ENCODE data around the gene TPM1.

DNA sequence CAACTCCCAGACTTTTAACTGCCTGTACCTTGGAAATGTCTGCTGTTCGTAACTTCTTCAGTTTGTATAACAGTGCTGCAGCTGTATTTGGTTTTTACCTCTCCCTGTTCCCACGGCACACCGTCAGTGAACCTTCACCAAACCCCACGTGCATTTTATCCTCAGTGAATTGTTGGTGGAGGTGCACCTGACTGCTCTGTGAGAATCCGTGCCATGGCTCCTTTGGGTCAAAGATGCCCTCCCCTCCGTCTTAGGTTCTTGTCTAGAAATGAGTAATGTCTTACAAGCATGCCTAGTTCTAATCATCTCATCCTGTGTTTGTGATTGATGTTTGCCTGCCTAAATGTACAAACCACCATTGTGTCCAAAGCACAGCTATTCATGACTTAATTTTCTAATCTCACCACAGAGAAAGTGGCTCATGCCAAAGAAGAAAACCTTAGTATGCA is 28.2 kb downstream of the TPM1 start:
- no peak for TF ChIP-seq POLR2A (IDR thresholded peaks at IDR 0.05)
- TF ChIP-seq, protein P1, sequence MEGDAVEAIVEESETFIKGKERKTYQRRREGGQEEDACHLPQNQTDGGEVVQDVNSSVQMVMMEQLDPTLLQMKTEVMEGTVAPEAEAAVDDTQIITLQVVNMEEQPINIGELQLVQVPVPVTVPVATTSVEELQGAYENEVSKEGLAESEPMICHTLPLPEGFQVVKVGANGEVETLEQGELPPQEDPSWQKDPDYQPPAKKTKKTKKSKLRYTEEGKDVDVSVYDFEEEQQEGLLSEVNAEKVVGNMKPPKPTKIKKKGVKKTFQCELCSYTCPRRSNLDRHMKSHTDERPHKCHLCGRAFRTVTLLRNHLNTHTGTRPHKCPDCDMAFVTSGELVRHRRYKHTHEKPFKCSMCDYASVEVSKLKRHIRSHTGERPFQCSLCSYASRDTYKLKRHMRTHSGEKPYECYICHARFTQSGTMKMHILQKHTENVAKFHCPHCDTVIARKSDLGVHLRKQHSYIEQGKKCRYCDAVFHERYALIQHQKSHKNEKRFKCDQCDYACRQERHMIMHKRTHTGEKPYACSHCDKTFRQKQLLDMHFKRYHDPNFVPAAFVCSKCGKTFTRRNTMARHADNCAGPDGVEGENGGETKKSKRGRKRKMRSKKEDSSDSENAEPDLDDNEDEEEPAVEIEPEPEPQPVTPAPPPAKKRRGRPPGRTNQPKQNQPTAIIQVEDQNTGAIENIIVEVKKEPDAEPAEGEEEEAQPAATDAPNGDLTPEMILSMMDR (IDR thresholded peaks at IDR 0.05 in 4 of 5, conservative IDR thresholded peaks at IDR 0.05 in 1 of 5) = no peak

Measured in gastrocnemius medialis (tissue), 4 donors.